K562 (cell line): ENCODE measurements around the gene TRIOBP. TPM values are rescaled to one million over a fixed set of nuclear protein-coding genes. Genes with fewer than 3 reads are reported as not detected.

Source experiments
- EP300 ChIP-seq: IDR thresholded peaks from 2 replicates; pipeline ENCODE4 v1.6.1; 2012; ENCODE audit warnings: low read length, improper control_type of control experiment
- FOXJ2 ChIP-seq: fragments of 200-800 bp; sonication (Bioruptor generic); IDR thresholded peaks from 2 replicates; pipeline ENCODE4 v1.6.1; 2016; ENCODE audit warnings: missing genetic modification characterization, missing compliant biosample characterization
- FOXP1 ChIP-seq: sonication (generic); formaldehyde crosslinking; IDR thresholded peaks from 2 replicates; pipeline ENCODE4 v1.8.0; 2022; ENCODE audit warnings: mild to moderate bottlenecking, missing genetic modification reagents
- MEF2A ChIP-seq: IDR thresholded peaks from 2 replicates; pipeline ENCODE4 v1.6.1; 2011; ENCODE audit warnings: low read depth, mild to moderate bottlenecking, low read length, moderate library complexity; ENCODE audit not compliant: control insufficient read depth
- NCOA2 ChIP-seq, 2 experiments: fragments of 450-650 bp; IDR thresholded peaks; 2 replicates each; pipeline ENCODE4 v1.6.1; 2018; ENCODE audit warnings: mild to moderate bottlenecking in 2 of 2, moderate library complexity in 1 of 2; ENCODE audit not compliant: partially characterized antibody in 2 of 2
- POLR2AphosphoS2 ChIP-seq: IDR thresholded peaks from 2 replicates; pipeline ENCODE4 v1.6.1; 2012; ENCODE audit warnings: low read length, improper control_type of control experiment
- PTTG1 ChIP-seq: fragments of 450-650 bp; IDR thresholded peaks from 2 replicates; pipeline ENCODE4 v1.6.1; 2016; ENCODE audit warnings: low read depth, mild to moderate bottlenecking, missing genetic modification characterization, missing compliant biosample characterization
- ZNF316 ChIP-seq: fragments of 450-650 bp; IDR thresholded peaks from 2 replicates; pipeline ENCODE4 v1.6.1; 2016
- ZNF347 ChIP-seq: fragments of 450-650 bp; formaldehyde crosslinking; IDR thresholded peaks from 2 replicates; pipeline ENCODE4 v1.4.0; 2020; ENCODE audit warnings: low read depth, mild to moderate bottlenecking, moderate library complexity
- polyA plus RNA-seq, 8 experiments: library from polyadenylated mRNA; depleted of rRNA in 4 of 8; stranded (reverse) in 5 of 8; unstranded in 3 of 8; fragments of >200 nt; fragmentation: Nextera tagmentation in 2 of 8; fragmentation: Illumina TruSeq in 1 of 8; extraction: Ambion mirVana in 2 of 8; extraction: Trizol in 1 of 8; gene quantifications; 2 replicates each; pipeline versions ENCODE4 v1.2.1 to v1.2.3, GENCODE V29; 2011 to 2014; ENCODE audit warnings: inconsistent platforms in 1 of 8, missing spikeins in 1 of 8
- total RNA-seq, 7 experiments: library from RNA; depleted of rRNA in 6 of 7; stranded (reverse); fragments of >200 nt in 6 of 7; fragmentation: Illumina TruSeq in 2 of 7; extraction: Trizol in 2 of 7; gene quantifications; 2 replicates each; pipeline versions ENCODE4 v1.2.1 to v1.2.3, GENCODE V29; 2011 to 2021; ENCODE audit warnings: low replicate concordance in 1 of 7
- TF ChIP-seq, protein P1 (sequence below): fragments of 250-450 bp; sonication (Bioruptor Pico); IDR thresholded peaks from 2 replicates; pipeline ENCODE4 v1.4.0; 2020; ENCODE audit warnings: borderline replicate concordance
- TF ChIP-seq, protein P2 (sequence below): sonication (generic); formaldehyde crosslinking; IDR thresholded peaks from 2 replicates; pipeline ENCODE4 v1.8.0; 2022; ENCODE audit warnings: mild to moderate bottlenecking, missing genetic modification reagents
- TF ChIP-seq, protein P3 (sequence below): fragments of 250-450 bp; sonication (Bioruptor Pico); IDR thresholded peaks from 2 replicates; pipeline ENCODE4 v1.5.0; 2021; ENCODE audit warnings: mild to moderate bottlenecking, moderate library complexity
- TF ChIP-seq, protein P4 (sequence below): IDR thresholded peaks from 2 replicates; pipeline ENCODE4 v1.6.1; 2011; ENCODE audit not compliant: insufficient read length; ENCODE audit errors: extremely low read depth
- TF ChIP-seq, protein P5 (sequence below): fragments of 250-450 bp; sonication (Bioruptor Pico); IDR thresholded peaks from 2 replicates; pipeline ENCODE4 v1.8.0; 2022; ENCODE audit warnings: inconsistent platforms

The TRIOBP gene
- total and polyA plus RNA-seq, 9 of the 15 experiments (the other 6 are each of a cell fraction or from before 2014, with no cell fraction given): 0.24 to 13.8 (median 5.5) TPM

DNA sequence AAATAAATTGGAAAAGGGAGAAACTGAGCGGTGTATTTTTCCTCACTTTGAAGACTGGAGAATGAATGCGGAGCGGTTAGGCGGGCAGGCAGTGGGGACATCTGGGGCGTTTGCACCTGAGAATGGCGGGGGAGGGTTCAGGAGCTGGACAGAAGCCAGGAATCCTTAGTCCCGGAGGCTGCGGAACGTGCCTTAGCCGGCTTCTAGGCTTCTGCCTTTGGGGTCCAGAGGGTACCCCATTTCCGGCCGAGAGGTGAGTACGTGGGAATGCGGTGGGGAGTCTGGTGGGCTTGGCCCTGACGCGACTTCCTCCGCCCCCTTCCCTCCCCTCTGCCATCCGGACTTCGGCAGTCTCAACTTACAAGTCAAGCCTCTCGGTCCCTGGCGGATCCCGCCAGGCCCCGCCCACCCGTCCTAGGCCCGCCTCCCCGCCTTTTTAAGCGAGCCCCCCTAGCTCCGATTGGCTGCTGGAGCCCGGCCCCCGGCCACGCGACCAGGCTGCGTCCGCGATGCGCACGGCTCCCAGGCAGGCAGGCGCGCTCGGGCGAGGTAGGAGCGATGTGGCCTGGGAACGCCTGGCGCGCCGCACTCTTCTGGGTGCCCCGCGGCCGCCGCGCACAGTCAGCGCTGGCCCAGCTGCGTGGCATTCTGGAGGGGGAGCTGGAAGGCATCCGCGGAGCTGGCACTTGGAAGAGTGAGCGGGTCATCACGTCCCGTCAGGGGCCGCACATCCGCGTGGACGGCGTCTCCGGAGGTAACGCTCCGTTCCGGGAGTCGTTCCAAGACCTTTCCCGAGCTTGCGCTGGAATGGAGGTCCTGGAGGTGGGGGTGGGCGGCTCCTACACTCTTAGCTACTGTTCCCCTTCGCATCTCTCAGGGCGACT, 110.8 kb downstream of the TRIOBP start, which contains the start of gene GCAT (continued):
- TF ChIP-seq, protein P1, sequence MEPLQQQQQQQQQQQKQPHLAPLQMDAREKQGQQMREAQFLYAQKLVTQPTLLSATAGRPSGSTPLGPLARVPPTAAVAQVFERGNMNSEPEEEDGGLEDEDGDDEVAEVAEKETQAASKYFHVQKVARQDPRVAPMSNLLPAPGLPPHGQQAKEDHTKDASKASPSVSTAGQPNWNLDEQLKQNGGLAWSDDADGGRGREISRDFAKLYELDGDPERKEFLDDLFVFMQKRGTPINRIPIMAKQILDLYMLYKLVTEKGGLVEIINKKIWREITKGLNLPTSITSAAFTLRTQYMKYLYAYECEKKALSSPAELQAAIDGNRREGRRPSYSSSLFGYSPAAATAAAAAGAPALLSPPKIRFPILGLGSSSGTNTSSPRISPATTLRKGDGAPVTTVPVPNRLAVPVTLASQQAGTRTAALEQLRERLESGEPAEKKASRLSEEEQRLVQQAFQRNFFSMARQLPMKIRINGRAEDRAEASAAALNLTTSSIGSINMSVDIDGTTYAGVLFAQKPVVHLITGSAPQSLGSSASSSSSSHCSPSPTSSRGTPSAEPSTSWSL (CRISPR knock-in tag): no peak
- no peak for TF ChIP-seq FOXJ2 (tag)
- no peak for TF ChIP-seq POLR2AphosphoS2
- TF ChIP-seq PTTG1 (tag): no peak
- TF ChIP-seq MEF2A: no peak
- TF ChIP-seq FOXP1 (CRISPR knock-in tag): no peak
- TF ChIP-seq NCOA2 (IDR thresholded peaks at IDR 0.05; ENCODE audit: partially characterized antibody in 2 of 2): no peak
- TF ChIP-seq, protein P2, sequence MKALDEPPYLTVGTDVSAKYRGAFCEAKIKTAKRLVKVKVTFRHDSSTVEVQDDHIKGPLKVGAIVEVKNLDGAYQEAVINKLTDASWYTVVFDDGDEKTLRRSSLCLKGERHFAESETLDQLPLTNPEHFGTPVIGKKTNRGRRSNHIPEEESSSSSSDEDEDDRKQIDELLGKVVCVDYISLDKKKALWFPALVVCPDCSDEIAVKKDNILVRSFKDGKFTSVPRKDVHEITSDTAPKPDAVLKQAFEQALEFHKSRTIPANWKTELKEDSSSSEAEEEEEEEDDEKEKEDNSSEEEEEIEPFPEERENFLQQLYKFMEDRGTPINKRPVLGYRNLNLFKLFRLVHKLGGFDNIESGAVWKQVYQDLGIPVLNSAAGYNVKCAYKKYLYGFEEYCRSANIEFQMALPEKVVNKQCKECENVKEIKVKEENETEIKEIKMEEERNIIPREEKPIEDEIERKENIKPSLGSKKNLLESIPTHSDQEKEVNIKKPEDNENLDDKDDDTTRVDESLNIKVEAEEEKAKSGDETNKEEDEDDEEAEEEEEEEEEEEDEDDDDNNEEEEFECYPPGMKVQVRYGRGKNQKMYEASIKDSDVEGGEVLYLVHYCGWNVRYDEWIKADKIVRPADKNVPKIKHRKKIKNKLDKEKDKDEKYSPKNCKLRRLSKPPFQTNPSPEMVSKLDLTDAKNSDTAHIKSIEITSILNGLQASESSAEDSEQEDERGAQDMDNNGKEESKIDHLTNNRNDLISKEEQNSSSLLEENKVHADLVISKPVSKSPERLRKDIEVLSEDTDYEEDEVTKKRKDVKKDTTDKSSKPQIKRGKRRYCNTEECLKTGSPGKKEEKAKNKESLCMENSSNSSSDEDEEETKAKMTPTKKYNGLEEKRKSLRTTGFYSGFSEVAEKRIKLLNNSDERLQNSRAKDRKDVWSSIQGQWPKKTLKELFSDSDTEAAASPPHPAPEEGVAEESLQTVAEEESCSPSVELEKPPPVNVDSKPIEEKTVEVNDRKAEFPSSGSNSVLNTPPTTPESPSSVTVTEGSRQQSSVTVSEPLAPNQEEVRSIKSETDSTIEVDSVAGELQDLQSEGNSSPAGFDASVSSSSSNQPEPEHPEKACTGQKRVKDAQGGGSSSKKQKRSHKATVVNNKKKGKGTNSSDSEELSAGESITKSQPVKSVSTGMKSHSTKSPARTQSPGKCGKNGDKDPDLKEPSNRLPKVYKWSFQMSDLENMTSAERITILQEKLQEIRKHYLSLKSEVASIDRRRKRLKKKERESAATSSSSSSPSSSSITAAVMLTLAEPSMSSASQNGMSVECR (CRISPR knock-in tag): peak; percentile 81
- no peak for TF ChIP-seq ZNF347 (CRISPR knock-in tag)
- TF ChIP-seq, protein P3, sequence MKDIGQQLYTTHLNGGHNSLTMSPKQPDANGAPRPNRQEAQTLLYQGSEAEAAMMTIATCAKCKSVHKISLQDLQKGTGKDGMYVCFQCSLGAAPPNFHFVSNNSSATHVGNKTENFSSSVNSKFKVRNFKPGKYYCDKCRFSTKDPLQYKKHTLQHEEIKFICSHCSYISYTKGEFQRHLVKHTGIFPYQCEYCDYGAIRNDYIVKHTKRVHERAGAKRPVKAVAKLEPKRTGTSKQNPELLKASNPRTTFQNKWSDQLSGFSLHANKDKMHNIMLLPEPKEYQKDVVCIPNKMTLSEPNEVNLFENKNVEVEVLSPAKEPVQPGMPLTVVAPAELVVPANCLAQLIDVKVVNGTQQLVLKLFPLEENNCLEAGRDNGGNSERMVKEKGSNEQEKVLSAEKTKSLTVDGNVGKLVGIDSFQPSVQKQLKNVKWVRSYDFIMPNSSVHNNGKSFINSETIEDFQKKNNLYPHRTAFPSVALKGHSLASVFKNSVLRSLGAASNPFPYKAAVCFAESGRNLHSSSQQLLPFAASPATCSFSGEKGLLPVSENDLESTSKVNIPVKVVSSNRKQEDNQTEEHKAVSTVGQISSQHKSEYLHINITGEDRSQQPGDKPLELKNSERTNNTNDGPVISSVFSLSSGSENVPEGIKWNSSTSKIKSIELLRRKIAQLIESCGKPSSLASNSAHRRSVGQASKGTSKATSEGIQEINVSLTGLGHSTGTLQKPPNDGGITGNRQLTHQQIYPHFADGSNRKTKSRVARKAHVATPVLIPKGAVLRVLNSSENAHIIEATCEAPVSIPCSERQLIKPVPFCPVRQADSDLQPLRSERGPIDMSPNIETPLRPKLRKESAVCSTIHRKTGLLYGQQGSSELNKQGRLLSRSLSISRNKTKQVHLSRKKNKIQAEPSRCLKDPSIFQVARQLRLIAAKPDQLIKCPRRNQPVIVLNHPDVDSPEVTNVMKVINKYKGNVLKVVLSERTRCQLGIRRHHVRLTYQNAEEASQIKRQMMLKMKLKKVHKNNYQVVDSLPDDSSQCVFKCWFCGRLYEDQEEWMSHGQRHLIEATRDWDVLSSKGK (CRISPR knock-in tag): no peak
- TF ChIP-seq ZNF316: peak; percentile 42
- TF ChIP-seq, protein P4, sequence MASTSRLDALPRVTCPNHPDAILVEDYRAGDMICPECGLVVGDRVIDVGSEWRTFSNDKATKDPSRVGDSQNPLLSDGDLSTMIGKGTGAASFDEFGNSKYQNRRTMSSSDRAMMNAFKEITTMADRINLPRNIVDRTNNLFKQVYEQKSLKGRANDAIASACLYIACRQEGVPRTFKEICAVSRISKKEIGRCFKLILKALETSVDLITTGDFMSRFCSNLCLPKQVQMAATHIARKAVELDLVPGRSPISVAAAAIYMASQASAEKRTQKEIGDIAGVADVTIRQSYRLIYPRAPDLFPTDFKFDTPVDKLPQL: no peak
- TF ChIP-seq, protein P5, sequence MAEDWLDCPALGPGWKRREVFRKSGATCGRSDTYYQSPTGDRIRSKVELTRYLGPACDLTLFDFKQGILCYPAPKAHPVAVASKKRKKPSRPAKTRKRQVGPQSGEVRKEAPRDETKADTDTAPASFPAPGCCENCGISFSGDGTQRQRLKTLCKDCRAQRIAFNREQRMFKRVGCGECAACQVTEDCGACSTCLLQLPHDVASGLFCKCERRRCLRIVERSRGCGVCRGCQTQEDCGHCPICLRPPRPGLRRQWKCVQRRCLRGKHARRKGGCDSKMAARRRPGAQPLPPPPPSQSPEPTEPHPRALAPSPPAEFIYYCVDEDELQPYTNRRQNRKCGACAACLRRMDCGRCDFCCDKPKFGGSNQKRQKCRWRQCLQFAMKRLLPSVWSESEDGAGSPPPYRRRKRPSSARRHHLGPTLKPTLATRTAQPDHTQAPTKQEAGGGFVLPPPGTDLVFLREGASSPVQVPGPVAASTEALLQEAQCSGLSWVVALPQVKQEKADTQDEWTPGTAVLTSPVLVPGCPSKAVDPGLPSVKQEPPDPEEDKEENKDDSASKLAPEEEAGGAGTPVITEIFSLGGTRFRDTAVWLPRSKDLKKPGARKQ (CRISPR knock-in tag): no peak
- TF ChIP-seq EP300: no peak
